ENCODE measurements around the gene UTS2.
A peak's percentile ranks its signal among the peaks of the same experiment; 100 is the strongest.

The UTS2 gene, protein sequence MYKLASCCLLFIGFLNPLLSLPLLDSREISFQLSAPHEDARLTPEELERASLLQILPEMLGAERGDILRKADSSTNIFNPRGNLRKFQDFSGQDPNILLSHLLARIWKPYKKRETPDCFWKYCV

GRCh38 chr1:7852804-7853683 lies at the start of gene UTS2:
UTS2 (minus strand) TSS chr1:7853065; CDS start chr1:7853003, 62 bp downstream.
- no peak for DNase-seq (ENCODE audit: low read depth, low spot score)

DNA sequence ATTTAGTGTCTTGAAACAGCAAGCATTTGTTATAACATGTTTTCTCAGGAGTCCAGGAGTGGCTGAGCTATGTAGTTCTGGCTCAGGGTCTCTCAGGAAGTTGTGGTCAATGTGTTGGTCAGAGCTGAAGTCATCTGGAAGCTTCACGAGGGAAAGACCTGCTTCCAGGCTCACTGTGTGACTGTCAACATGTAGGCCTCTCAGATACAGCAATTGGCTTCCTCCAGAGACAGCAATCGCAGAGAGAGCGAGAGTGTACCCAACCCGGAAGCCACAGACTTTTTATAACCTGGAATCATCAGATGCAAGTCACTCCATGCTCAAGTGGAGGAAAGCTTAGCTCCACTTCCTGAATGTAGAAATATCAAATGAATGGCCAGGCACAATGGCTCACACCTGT lies 46.9 kb upstream of the UTS2 start:
- no peak for DNase-seq (ENCODE audit: low read depth, low spot score)

DNA sequence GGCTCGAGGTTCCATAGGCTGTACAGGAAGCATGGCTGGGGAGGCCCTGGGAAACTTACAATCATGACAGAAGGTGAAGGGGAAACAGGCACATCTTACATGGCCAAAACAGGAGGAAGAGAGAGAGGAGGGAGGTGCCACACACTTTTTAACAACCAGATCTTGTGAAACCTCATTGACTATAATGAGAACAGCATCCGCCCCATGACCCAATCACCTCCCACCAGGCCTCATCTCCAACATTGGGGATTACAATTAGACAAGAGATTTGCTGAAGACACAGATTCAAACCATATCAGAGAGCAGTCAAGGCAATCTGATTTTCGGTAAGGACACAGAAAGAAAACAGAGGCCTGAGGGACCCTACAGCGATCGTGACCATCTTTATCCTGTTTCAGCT lies 46.1 kb upstream of the UTS2 start:
- no peak for DNase-seq (ENCODE audit: low read depth, low spot score)

GRCh38 chr1:7896994-7897393 lies 44.1 kb upstream of the UTS2 start:
- DNase-seq (ENCODE audit: low read depth, low spot score) = no peak

- peak; percentile 6 for DNase-seq (ENCODE audit: low read depth, low spot score)
Observed at GRCh38 chr1:7893529-7894180, 40.8 kb upstream of the UTS2 start.

- no peak for DNase-seq (ENCODE audit: low read depth, low spot score)
Observed at GRCh38 chr1:7891804-7892203, 38.9 kb upstream of the UTS2 start.

DNA sequence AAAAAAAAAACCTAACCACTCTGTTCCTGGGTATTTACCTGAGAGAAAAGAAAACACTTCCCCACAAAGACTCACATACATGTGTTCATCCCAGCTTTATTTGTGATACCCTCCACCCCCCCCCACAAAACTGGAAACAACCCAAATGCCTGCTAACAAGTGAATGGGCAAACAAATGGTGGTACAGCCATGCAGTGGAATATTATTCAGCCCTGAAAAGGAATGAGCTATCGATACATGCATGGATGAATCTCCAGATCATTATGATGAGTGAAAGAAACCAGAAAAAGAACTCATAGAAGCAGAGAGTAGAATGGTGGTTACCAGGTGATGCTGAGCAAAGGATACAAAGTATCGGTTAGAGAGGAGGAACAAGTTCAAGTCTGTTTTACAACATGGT lies 38.0 kb upstream of the UTS2 start:
- no peak for DNase-seq (ENCODE audit: low read depth, low spot score)

DNA sequence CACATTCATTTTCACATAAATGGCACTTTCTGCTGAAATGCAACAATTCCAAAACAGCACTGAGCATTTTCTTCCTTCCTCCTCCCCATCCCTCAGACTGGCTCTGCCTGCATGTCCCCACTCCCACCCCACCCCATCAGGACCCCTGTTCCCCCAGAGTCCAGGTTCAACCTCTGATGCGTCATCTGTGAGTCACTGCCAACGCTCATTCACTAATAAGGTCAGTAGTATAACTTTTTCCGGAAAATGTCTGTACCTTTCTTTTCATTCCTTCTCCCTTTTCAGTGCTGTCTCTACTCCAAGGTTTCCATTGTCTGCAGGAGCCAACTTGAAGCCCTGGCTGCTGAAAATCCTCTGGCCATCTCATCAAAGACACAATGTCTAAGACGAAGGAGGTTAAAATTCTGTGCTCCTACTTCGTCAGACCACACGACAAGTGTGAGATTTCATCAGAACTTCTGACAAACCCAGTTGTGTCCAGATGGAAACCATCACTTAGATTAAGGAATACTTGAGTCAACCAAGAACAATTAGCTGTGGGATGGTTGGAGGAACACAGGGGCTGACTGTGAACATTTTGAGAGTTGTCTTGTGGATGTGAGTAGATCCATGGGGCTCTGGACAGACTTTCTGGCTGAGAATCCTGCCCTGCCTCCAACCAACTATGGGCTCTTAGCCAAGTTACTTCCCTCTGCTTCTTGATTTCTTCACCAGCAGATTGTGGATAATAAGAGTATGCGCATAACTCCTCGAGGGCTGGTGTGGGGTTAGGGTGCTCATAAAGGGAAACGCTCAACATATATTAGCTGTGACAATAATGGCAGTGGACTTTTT lies 35.6 kb upstream of the UTS2 start:
- no peak for DNase-seq (ENCODE audit: low read depth, low spot score)

DNA sequence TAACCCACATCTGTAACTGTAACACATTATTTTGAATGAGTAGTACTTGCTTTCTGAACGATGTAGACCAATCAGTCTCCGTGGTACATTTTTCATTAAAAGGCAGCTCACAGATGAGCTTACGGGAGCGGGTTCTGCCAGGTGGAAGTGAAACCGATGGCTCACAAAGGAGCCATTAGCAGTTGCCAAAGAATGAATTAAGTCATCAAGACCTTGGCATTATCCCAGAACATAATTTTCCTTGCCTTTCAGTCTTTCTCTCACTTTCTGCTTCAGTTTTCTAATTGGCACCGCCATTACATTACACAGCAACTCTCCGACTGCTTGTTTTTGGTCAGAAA lies 33.5 kb upstream of the UTS2 start:
- DNase-seq (ENCODE audit: low read depth, low spot score) = no peak

GRCh38 chr1:7885513-7886404 lies 32.9 kb upstream of the UTS2 start:
- no peak for DNase-seq (ENCODE audit: low read depth, low spot score)

- no peak for DNase-seq (ENCODE audit: low read depth, low spot score)
Observed at GRCh38 chr1:7884757-7885156, 31.9 kb upstream of the UTS2 start.

GRCh38 chr1:7879228-7879627 lies 26.4 kb upstream of the UTS2 start:
- no peak for DNase-seq (ENCODE audit: low read depth, low spot score)

- no peak for DNase-seq (ENCODE audit: low read depth, low spot score)
Observed at GRCh38 chr1:7878027-7878426, 25.2 kb upstream of the UTS2 start.

GRCh38 chr1:7873801-7874795 lies 21.2 kb upstream of the UTS2 start:
- no peak for DNase-seq (ENCODE audit: low read depth, low spot score)

DNA sequence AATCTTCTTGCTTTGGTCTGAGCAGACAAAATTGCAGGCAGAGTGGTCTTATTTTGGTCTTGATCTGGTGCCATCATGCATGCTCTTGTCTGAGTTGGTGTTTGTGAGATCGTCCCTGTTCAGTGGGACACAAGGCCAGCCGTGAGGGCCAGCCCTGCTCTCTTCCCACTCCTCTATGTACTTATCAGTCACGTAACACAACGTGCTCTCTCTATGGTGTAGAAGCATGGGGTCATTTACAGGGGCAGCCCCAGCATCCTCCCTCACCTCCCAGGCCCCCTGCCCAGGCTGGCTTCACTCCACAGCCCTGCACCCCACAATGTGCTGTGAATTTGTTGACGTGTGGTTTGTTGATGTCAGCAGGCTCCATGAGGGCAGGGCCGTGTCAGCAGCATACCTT lies 18.3 kb upstream of the UTS2 start:
- DNase-seq (ENCODE audit: low read depth, low spot score) = no peak

DNA sequence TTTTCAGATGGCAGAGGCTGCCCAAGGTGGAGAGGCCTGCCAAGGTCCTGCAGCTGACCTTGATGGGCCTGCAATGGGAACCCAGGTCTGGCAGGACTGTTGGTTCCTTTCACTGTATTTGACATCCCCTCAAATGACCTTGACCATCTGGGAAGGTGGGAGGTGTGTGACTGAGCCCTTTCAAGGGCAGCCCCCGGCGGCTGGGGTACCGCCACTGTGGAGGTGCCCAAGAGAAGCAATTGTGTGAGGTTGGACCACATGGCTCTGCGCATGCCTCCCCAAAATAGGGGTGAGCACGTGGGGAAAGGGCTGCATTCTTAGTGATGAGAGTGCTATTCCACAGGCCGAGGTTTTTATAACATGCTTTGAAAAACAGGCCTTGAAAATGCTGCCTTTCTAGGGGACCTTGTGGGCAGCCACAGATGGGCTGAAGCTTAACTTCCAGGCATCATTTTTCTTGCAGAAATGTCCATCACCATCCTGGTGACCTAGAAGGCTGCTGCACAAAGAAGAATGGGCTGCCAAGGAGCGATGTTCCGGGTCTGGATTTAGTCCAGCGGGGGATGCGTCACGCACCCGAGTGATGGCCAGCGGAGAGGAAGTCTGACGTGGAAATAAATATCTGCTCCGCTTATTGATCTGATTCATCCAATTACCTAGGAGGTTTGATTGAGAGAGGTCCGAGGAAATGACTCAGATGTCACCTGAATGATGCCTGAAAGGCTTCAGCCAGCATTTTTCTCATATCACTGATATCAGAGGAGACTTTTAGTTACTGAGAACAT lies 16.5 kb upstream of the UTS2 start:
- no peak for DNase-seq (ENCODE audit: low read depth, low spot score)

DNA sequence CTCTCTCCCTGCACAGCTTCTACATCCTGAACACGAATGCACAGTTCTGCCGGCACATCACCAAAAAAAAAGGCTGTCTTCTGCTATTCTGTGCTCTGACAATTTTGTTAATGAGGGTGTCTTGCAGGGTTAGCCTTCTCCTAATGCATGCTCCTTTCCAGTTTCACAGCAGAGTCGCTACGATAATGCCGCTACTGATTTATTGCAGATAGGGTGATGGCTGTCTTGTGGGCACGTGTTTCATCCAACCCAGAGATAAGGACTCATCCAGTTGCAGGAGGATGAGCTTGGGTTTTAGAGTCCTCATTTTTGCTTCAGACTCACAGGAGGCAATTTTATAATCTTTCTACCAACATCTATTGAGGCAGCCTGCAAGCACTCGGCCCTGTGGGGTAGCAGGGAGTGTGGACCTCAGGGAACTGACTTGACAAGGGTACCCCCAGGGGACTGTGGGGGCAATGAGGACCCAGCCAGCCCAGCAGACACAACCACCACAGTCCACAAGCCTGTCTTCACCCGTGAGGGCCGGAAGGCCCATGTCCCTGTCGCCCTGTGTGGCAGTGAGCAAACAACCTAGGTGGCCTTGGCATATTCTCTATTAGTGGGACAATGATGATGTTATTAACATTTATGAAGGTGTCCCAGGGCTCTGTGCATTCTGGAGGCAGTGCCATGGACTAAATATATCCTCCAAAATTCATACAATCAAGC lies 15.4 kb upstream of the UTS2 start:
- no peak for DNase-seq (ENCODE audit: low read depth, low spot score)

GRCh38 chr1:7865978-7866377 lies 13.1 kb upstream of the UTS2 start:
- no peak for DNase-seq (ENCODE audit: low read depth, low spot score)
